ENCODE measurements around the gene IFI44L.
A peak's percentile ranks its signal among the peaks of the same experiment; 100 is the strongest.

Gene IFI44L

DNA sequence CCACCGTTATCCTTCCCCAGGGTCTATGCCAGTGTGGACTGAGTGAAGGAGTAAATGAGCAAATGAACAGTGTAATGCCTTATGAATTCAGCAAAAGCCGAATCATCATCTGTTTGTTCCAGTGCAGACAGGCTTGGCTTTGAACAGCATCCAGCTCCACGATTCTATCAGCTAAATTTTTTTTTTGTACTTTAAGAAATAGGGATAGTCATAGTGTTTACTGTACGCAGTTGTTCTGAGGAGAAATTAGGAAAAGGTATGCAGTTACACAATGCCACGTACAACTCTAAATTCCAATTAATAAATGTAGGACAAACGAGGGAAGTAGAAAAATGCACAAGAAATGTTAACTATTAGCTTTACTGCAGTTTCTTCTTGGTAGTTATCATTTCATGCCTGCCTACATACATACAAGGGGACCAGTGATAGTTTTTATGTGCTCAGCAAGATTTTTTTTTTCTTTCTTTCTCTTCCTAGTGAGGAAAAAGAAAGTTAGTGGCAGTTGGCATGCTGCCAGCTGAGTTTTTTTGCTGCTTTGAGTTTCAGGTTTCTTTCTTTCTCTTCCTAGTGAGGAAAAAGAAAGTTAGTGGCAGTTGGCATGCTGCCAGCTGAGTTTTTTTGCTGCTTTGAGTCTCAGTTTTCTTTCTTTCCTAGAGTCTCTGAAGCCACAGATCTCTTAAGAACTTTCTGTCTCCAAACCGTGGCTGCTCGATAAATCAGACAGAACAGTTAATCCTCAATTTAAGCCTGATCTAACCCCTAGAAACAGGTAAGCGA lies at the start of gene IFI44L:
Gene IFI44L, plus strand, starts transcription at position 646 of the 777 bp plus-strand sequence. CDS start 7,468 bp downstream, outside the sequence.
- peak; percentile 24 for DNase-seq

DNA sequence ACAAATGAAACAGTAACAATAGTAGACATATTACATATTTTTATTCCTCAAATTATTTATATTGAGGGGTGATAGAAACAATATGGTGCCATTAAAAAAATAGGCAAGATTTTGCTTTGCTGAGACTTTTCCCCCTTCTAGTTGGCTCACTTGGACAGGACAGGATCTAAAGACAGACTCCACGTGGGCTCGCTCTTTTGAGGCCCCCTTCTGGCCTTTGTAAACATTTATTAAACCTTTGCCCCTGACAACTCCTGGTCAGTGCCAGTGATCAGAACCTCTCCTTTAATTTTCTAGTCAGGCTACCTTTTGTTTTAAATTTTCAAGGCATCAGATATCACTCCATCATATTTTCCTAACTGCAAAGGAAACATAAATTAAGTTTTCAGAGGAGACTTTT lies 49.7 kb upstream of the IFI44L start:
- DNase-seq: no peak

DNA sequence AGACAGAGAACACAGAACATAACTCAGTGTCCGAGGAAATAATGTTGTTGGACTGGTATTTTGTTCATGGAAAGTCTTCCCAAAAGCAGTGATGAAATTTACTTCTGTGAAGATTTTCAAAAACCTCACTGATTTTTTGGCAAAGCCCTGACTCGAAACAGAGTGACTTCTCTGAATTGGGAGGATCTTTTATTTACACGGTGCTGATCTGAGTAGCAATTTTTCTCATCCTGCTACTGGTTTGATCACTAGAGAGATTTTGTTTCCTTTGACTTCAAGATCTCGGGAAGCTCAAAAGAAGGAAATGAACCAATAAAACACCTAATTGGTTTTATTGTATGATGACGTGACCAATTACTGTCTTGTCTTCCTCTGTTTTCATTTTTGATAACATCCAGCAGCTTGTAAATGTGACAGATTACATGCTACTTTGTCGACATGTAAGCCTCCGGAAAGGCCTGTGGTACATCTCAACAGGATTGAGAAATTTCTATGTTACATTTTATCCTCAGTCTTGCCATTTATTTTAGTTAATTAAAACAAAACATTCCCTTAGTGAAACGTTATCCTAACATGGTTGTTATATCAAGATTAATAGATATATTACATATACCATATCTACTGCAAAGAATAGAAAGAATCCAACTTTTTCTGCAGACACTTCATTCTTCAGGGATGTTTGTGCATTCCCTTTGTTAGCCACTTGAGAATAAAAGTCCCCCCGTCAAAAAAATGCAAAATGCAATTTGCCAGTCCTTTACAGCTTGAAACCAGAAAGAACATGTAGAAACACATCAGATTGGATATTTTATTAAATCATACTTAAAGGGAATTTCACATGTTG lies 42.8 kb upstream of the IFI44L start:
- no peak for DNase-seq

DNA sequence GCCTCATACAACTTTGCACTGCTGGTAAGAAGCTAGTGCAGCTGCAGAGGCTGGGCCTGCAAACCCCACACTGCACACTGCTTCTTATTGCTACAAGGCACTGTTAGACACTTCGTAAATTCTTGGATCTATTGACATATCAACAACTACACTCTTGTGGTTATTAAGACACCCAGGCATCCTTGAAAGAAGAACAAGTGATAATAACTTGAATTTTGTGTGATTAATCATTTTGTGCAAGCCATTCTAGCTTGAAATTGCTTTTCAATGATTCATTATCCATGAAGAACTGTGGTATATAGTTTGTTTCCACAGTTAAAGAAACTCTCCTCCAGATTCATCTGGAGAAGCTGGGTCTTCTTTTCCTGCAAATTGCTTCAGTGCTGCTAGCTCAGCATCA lies 33.7 kb upstream of the IFI44L start:
- DNase-seq: no peak

DNA sequence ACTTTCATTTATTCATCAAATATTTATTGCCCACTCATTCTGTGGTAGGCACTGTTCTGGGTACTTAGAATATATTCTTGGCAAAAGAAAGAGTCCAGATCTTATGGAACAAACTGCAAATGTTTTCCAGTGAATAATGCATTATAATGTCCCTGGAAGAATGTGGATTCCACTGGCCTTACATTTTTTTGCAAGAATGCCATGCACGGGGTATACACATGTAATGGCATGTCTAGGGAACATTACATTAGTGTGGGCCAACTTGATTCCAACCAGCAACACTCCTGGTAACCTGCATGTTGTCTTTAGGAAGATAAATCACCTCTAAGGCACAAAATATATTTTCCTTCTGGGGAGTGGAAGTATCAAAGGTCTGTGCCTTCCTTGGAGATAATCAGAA lies 33.0 kb upstream of the IFI44L start:
- DNase-seq: no peak

DNA sequence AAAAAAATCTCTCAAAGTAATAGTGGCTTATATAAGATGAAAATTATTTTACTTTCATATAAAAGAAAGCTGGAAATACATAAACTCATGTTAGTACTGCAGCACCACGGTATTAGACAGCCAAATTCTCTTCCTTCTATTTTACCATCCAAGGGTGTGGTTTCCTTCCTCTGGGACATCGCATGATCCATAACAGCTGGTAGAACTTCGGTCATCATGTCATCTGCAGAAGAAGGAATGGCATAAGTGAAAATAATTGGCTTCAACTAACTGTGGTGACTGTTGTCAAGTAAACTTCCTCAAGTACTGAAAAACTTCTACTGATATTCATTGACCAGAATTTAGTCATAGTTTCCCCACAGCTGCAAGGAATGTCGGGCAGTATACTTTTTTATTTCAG lies 28.3 kb upstream of the IFI44L start:
- DNase-seq: no peak

DNA sequence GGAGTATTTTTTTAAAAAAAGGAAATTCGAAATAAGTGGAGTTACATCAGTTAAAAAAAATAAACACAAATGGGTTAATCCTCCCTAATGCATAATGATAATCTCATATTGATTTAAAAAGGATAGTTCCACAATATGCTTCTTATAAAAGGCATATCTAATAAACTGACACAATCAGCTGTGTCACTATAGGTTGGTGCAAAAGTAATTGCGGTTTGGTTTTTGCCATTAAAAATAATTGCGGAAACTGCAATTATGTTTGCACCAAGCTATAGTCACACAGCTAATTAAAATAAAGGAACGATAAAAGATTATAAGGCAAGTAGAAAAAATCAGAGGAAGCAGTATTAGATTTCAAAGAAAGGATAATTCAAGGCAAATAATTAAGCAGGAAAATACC lies 21.0 kb upstream of the IFI44L start:
- DNase-seq: no peak

DNA sequence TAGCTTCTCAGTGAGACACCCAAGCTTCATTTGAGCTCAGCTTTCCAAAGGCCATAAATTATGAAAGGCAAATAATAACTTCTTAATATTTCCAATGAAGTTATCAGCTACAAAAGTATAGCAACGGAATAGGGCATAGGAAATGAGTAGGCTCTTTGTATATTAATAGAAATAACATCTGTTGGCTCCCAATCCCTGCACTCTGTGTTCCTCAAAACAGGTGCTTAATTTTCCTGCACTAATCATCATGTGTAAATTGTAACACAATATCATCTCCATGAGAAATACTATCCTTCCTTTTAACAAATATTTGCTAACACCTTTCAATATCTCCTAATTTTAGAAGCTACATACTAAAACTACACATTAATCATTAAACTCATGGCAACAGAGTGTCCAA lies 19.2 kb upstream of the IFI44L start:
- no peak for DNase-seq

DNA sequence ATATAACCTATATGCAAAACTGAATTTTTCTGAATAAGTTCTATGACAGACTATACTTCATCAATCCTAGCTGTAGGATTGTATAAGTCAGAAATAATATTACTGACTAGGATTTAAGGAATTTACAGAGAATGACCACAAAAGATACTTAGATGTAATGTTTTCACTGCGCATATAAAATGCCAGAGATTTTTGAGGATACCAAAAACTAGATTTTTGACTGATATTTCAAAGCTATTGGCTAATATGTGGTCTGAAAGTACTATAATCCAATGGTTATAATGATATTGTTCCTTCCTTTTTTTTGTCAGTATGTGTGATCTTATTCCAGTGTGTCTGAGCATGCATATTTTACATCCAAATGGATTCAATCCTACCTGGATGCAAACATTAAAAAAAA lies 17.0 kb upstream of the IFI44L start:
- DNase-seq: no peak

DNA sequence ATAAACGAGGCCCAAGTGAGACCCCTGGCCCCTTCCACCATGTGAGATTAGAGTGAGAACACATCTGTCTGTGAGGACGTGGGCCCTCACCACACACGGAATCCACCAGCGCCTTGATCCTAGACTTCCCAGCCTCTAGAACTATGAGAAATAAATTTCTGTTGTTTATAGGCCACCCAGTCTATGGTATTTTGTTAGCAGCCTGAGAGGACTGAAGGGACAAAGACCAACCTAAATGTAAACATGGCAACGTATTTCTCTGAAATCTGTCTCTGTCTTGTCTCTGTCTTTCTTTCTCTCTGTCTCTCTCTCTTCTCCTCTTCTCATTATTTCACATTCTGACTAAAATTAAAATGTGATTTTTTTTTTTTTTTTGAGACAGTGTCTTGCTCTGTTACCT lies 15.6 kb upstream of the IFI44L start:
- no peak for DNase-seq

DNA sequence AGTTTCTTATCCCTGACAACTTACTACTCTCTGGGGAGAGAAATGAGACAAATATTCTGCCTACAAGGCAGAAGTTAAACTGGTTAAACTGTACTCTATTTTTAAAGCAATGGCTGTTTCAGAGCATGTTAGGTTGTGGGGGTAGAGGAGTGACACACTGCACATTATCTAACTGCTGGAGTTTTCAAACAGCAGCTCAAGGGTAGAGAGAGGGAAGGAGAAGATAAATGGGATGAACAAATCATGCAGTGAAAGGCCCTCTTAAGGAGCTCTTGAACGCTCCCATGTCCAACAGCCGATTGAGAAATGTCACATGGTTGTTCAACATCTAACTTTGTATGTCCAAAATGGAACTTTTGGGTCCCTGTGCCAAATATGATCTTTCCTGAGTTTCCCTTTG lies 14.0 kb upstream of the IFI44L start:
- no peak for DNase-seq

DNA sequence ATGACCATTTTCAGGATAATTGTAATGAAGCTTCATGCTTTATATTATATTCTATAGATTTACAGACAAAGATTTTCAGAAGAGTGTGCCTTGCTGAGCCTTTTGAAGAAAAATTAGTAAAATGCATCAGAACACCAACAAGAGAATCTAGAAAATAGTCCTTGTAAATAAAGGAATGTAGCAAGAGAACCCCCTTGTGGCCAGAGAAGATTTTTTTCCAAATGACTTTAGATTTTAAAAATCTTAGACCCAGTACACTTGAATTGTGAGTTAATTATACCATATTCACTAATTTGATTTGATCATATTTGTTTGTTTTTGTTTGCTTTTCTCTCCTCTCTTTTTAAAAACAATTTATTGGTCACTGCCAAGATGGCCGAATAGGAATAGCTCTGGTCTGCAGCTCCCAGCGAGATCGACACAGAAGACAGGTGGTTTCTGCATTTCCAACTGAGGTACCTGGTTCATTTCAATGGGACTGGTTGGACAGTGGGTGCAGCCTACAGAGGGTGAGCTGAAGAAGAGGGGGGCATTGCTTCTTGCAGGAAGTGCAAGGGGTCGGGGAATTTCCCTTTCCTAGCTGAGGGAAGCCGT lies 12.8 kb upstream of the IFI44L start:
- peak; percentile 21 for DNase-seq

DNA sequence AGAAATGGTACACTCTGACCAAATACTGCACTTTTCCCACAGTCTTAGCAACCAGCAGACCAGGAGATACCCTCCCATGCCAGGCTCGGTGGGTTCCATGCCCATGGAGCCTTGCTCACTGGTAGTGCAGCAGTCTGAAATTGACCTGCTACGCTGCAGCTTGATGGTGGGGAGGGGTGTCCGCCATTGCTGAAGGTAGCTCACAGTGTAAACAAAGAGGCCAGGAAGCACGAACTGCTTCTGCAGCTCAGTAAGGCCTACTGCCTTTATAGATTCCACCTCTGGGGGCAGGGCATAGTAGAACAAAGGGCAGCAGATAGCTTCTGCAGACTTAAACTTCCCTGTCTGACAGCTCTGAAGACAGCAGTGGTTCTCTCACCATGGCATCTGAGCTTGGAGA lies 12.3 kb upstream of the IFI44L start:
- DNase-seq: no peak

DNA sequence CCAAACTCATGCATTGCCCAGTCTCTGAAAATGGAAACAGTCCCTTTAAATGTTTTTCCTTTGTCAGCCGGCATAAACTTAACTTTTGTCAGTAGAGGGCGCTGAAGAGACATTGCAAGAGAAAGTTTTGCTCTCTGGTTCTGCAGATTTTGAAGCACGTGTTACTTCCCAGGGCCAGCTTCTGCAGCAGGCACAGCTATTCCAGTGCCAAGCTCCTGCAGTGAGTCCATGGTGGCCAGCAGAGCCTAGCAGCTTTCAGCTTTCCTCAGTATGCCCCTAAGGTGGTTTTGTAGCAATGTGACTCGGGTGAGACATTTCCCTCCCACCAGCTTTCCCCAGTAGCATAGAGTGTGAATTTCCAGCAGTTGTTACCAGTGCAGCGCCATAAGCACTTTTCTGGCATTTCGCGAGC lies 2.6 kb upstream of the IFI44L start:
- peak; percentile 78 for DNase-seq

DNA sequence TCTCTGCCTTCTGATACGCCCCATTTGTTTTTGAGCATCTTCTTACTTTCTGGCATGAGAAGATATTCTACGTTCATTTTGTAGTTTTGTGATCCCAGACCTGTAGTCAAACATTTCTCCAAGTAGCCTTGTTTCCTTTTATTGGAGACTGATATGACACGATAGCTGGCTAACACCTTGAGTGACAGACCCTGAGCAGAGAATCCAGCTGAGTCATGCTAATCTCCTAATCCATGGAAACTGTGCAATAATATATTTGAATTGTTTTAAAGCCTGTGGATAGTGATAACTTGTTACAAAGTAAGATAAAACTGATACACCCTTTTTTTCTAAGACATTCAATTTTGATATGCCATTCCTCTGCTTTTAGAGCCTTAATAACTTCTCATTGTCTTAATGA lies 1.2 kb upstream of the IFI44L start:
- no peak for DNase-seq

DNA sequence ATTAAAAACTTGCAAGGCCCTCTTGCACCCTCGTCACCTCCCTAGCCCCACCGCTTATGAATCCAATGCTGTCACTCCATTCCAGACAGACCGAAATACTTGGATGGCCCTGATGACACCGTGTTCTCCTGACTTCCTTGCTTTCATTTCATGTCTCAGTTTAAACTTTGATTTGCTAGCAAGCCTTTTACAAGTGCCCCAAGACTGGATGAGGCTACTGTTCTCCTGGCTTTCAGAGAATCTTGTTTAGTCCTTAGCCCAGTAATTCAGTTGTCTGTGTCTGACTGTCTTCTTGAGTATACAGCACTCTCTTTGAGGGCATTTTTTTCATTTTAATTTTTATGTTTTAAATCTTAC lies 824 bp upstream of the IFI44L start:
- no peak for DNase-seq

DNA sequence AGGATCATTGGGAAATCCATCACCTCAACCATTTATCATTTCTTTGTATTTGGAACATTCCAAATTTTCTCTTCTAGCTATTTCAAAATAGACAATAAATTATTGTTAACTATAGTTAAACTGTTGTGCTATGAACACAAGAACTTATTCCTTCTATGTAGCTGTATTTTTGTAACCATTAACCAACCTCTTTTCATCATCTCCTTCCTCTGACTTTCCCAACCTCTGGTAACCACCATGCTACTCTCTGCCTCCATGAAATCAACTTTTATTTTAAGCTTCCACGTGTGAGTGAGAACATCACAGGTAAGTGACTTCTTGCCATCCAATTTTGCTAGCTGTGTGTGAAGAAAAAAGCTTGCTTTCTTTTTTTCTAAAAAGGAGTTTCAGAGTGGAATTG lies 418 bp downstream of the IFI44L start:
- no peak for DNase-seq

DNA sequence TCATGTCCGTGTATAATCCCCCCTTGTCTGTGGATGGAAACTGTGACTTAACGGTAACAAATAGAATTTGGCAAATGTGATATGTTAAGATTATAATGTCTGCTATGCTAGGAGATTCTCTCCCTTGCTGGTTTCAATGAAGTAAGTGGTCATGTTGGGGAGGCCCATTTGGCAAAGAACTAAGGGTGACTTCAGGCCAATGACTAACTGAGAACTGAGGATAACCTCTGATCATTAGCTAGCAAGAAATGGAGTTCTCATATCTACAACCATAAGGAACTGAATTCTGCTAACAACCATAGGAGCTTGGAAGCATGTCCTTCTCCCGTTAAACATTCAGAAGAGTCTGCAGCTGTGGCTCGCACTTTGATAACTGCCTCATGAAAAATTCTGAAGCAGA lies 2.3 kb downstream of the IFI44L start:
- no peak for DNase-seq

DNA sequence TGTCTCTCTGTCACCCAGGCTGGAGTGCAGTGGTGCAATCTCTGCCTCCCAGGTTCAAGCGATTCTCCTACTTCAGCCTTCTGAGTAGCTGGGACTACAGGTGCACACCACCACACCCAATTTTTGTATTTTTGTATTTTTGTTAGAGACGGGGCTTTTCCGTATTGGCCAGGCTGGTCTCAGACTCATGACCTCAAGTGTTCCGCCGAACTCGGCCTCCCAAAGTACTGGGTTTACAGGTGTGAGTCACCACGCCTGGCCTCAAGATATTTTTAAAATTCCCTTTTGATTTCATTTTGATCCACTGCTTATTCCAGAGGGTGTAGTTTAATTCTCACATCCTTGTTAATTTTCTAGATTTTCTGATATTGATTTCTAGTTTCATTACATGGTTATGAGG lies 3.8 kb downstream of the IFI44L start:
- no peak for DNase-seq

DNA sequence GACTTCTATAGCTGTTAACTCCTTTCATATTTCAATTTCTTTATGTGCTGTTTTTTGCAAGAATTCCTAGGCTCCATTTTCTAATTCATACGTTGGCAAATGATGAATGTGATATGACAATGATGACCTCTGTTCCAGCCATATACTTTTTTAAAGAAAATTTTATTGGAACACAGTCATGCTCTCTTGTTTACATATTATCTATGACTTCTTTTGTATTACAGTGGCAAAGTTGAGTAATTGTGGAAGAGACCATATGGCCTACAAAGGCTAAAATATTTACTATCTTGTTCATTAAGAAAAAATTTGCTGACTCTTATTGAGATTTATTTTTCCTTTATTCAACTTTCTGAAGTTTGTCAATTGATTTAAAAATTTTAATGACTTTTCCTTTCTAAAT lies 7.1 kb downstream of the IFI44L start:
- DNase-seq: no peak

DNA sequence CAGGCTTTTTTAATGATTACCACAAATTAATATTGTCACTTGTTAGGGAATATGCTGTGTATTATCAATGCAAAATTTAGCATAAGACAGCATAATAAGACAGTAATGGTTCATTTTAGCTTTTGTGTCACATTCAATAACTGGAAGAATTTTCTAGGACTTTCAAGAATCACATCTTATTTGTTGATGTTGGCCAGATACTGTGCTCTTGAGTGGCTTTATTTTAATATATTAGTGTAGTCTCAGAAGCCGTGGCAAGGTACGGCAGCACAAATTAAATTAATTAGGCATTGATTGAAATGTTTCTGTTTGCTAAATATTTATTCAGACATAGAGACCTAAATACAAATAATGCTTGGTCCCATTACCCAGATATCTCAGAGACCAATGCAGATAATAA lies 10.4 kb downstream of the IFI44L start:
- no peak for DNase-seq

DNA sequence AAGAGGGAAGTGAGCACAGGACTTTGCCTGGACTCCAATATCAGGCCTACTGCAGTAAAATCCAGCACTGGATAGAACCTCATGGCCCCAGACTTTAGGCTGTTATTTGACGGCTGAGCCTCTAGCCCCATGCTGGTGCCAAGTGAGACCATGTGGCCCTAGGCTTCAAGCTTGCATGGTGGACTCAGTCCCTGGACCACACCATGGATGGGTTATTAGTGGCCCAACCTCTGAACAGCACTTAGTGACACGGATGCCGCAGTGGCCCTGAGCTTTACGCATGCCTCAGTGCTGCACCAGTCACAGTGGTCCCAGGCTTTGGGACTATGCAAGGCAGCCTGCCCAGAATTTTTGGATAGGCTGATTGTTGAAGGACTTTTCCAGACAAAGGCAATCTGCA lies 13.0 kb downstream of the IFI44L start:
- DNase-seq: no peak

DNA sequence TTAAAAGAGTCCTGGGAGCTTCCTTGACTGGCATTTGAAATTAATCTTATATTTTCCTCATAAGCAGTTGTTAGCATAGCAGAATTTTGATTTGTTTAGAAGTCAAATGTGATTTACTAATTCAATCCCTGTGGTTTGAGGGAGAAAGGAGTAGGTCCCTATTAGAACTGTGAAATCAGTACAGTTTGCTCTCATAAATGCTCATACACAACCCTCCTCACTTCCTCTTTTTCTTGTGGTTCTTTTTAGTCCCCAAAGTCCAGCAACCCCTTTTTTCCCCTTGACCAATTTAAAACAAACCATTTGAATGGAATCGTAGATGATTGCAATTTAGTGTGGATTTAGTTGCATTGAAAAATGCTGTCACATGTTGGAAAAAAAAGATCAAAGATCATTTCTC lies 20.2 kb downstream of the IFI44L start:
- peak; percentile 49 for DNase-seq

DNA sequence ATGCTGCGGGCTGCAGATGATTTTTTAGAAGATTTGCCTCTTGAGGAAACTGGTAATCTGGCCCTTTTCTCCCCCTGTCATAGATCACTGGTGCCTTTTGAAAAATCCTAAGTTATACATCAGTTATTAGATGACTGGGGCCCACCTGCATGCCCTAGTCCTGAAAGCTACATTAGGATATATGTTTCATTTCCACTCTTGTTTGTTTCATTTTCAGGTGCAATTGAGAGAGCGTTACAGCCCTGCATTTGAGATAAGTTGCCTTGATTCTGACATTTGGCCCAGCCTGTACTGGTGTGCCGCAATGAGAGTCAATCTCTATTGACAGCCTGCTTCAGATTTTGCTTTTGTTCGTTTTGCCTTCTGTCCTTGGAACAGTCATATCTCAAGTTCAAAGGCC lies 21.3 kb downstream of the IFI44L start:
- DNase-seq: no peak

All from MV-4-11 (cell line).